Neuronal stem cell (in vitro differentiated cells): ENCODE measurements around the gene MLX.

Source experiments
- DNase-seq: peaks from one replicate; pipeline ENCODE4 v3.0.0-alpha.2; 2013; ENCODE audit warnings: low spot score
- H2AFZ ChIP-seq: one replicate; pipeline ENCODE4 v1.6.1; 2013; ENCODE audit warnings: mild to moderate bottlenecking, low read length, inconsistent platforms
- H2AK5ac ChIP-seq: 2 replicates; pipeline ENCODE4 v1.6.1; 2013; ENCODE audit warnings: low read depth, mild to moderate bottlenecking, inconsistent platforms, low read length, moderate library complexity, mixed read lengths
- H2BK120ac ChIP-seq: 2 replicates; pipeline ENCODE4 v1.6.1; 2013; ENCODE audit warnings: low read depth, mild to moderate bottlenecking, inconsistent platforms, low read length, moderate library complexity, mixed read lengths
- H2BK12ac ChIP-seq: one replicate; pipeline ENCODE4 v1.6.1; 2013; ENCODE audit warnings: low read length, inconsistent platforms
- H2BK15ac ChIP-seq: 2 replicates; pipeline ENCODE4 v1.6.1; 2013; ENCODE audit warnings: mild to moderate bottlenecking, low read length, inconsistent platforms, mixed read lengths
- H2BK5ac ChIP-seq: one replicate; pipeline ENCODE4 v1.6.1; 2013; ENCODE audit warnings: inconsistent platforms, mild to moderate bottlenecking, low read length, moderate library complexity
- H3K14ac ChIP-seq: one replicate; pipeline ENCODE4 v1.6.1; 2013; ENCODE audit warnings: low read length, inconsistent platforms
- H3K18ac ChIP-seq: 2 replicates; pipeline ENCODE4 v1.6.1; 2013; ENCODE audit warnings: low read length, inconsistent platforms
- H3K23ac ChIP-seq: 2 replicates; pipeline ENCODE4 v1.6.1; 2013; ENCODE audit warnings: low read depth, mild to moderate bottlenecking, mixed read lengths, low read length, inconsistent platforms; ENCODE audit not compliant: poor library complexity
- H3K27ac ChIP-seq: replicated peaks from 3 replicates; pipeline ENCODE4 v1.5.1; 2013; ENCODE audit warnings: low read length, inconsistent platforms
- H3K27me3 ChIP-seq, 3 experiments: 2 replicates each; pipeline ENCODE4 v1.6.1; 2013; ENCODE audit warnings: low read length in 3 of 3, mild to moderate bottlenecking in 2 of 3, inconsistent platforms in 1 of 3, low read depth in 1 of 3, mixed read lengths in 1 of 3, moderate library complexity in 1 of 3; ENCODE audit not compliant: control insufficient read depth in 3 of 3, insufficient read depth in 3 of 3
- H3K36me3 ChIP-seq, 2 donors: replicated peaks in 1 of 2; 2 replicates each; pipeline ENCODE4 v1.6.1; 2013; ENCODE audit warnings: low read length in 2 of 2; ENCODE audit not compliant: control insufficient read depth in 2 of 2, insufficient read depth in 2 of 2
- H3K4ac ChIP-seq: 2 replicates; pipeline ENCODE4 v1.6.1; 2013; ENCODE audit warnings: inconsistent platforms, mild to moderate bottlenecking, low read length, moderate library complexity
- H3K4me1 ChIP-seq, 2 donors: 1 replicate in 1 of 2; 2 replicates in 1 of 2; pipeline ENCODE4 v1.6.1; 2013; ENCODE audit warnings: low read length in 2 of 2, low read depth in 1 of 2; ENCODE audit not compliant: control insufficient read depth in 2 of 2, insufficient read depth in 1 of 2
- H3K4me2 ChIP-seq: one replicate; pipeline ENCODE4 v1.6.1; 2013; ENCODE audit warnings: mild to moderate bottlenecking, low read length, inconsistent platforms; ENCODE audit not compliant: insufficient read depth, poor library complexity, severe bottlenecking
- H3K4me3 ChIP-seq, 2 donors: 2 replicates each; pipeline ENCODE4 v1.5.1; 2013; ENCODE audit warnings: low read length in 2 of 2, mild to moderate bottlenecking in 2 of 2, inconsistent platforms in 1 of 2, moderate library complexity in 1 of 2
- H3K79me1 ChIP-seq: one replicate; pipeline ENCODE4 v1.6.1; 2013; ENCODE audit warnings: low read depth, mild to moderate bottlenecking, inconsistent platforms, low read length, moderate library complexity
- H3K9ac ChIP-seq: one replicate; pipeline ENCODE4 v1.6.1; 2013; ENCODE audit warnings: mild to moderate bottlenecking, low read depth, low read length, inconsistent platforms; ENCODE audit not compliant: poor library complexity
- H3K9me3 ChIP-seq, 2 donors: replicated peaks in 1 of 2; 2 replicates each; pipeline versions ENCODE3 to v1.6.1; 2013; ENCODE audit warnings: low read length in 2 of 2, mild to moderate bottlenecking in 2 of 2, inconsistent platforms in 1 of 2, low read depth in 1 of 2, mixed read lengths in 1 of 2, moderate library complexity in 1 of 2; ENCODE audit not compliant: control insufficient read depth in 2 of 2, insufficient read depth in 1 of 2
- H4K8ac ChIP-seq: one replicate; pipeline ENCODE4 v1.6.1; 2013; ENCODE audit warnings: low read depth, mild to moderate bottlenecking, inconsistent platforms, low read length, moderate library complexity
- H4K91ac ChIP-seq: one replicate; pipeline ENCODE4 v1.6.1; 2013; ENCODE audit warnings: low read length, low read depth, mild to moderate bottlenecking, inconsistent platforms; ENCODE audit not compliant: poor library complexity
- WGBS, 2 donors: extraction: QIAGEN DNeasy Blood & Tissue Kit; methylation state at CpG; one replicate each; pipeline ENCODE4 v1.1.7; 2013; ENCODE audit warnings: missing lambda C conversion rate in 2 of 2, mixed read lengths in 1 of 2; ENCODE audit not compliant: insufficient read length in 2 of 2, insufficient replicate concordance in 1 of 2; ENCODE audit errors: extremely low coverage in 2 of 2; 5-methylcytosine and 5-hydroxymethylcytosine counted together

Gene MLX

GRCh38 chr17:42564815-42565522 is 1.9 kb upstream of the MLX start:
- H2BK12ac ChIP-seq = no peak overlapping the region
- peak overlapping the region in 1 of 2 donors; percentile 10 for H3K4me3 ChIP-seq
- no peak overlapping the region for H3K18ac ChIP-seq
- no peak overlapping the region for H3K27ac ChIP-seq
- H3K4ac ChIP-seq = no peak overlapping the region
- peaks cover 15 to 16% of the 10 kb centered on the region in 2 donors for H3K4me1 ChIP-seq
- no peaks in the 10 kb centered on the region for H3K27me3 ChIP-seq
- no peak overlapping the region for H2AK5ac ChIP-seq
- H2BK5ac ChIP-seq = no peak overlapping the region
- no peak overlapping the region for H4K8ac ChIP-seq
- H2AFZ ChIP-seq = no peak overlapping the region
- no peak overlapping the region for H3K23ac ChIP-seq
- H4K91ac ChIP-seq = no peak overlapping the region
- DNase-seq = no peak
- WGBS, 2 donors = no CpG with 5 or more reads among the region's 15 CpGs
- peaks cover 31 to 53% of the 10 kb centered on the region in 2 donors for H3K36me3 ChIP-seq
- H3K79me1 ChIP-seq = peaks cover 24% of the 10 kb centered on the region
- no peak overlapping the region for H3K4me2 ChIP-seq
- H3K14ac ChIP-seq = no peak overlapping the region
- H3K9ac ChIP-seq = no peak overlapping the region
- H2BK120ac ChIP-seq = no peak overlapping the region
- no peaks in the 10 kb centered on the region for H3K9me3 ChIP-seq
- no peak overlapping the region for H2BK15ac ChIP-seq

- H3K4me2 ChIP-seq = no peak overlapping the region
- H3K9ac ChIP-seq = peak overlapping the region; percentile 25
- peaks cover 34 to 59% of the 10 kb centered on the region in 2 donors for H3K36me3 ChIP-seq
- no peak overlapping the region for H3K27ac ChIP-seq
- H2AK5ac ChIP-seq = no peak overlapping the region
- no peaks in the 10 kb centered on the region for H3K27me3 ChIP-seq
- no peak overlapping the region for H2BK5ac ChIP-seq
- no CpG with 5 or more reads among the region's 16 CpGs for WGBS, 2 donors
- no peak for DNase-seq
- no peak overlapping the region for H3K4me3 ChIP-seq
- H3K18ac ChIP-seq = no peak overlapping the region
- H4K91ac ChIP-seq = no peak overlapping the region
- H2BK120ac ChIP-seq = no peak overlapping the region
- peaks cover 24% of the 10 kb centered on the region for H3K79me1 ChIP-seq
- H4K8ac ChIP-seq = no peak overlapping the region
- H3K14ac ChIP-seq = no peak overlapping the region
- H2BK15ac ChIP-seq = no peak overlapping the region
- no peak overlapping the region for H2AFZ ChIP-seq
- no peaks in the 10 kb centered on the region for H3K9me3 ChIP-seq
- peaks cover 15 to 16% of the 10 kb centered on the region in 2 donors for H3K4me1 ChIP-seq
- no peak overlapping the region for H2BK12ac ChIP-seq
- H3K23ac ChIP-seq = no peak overlapping the region
- no peak overlapping the region for H3K4ac ChIP-seq
Observed at GRCh38 chr17:42565523-42566214, 1.2 kb upstream of the MLX start.

DNA sequence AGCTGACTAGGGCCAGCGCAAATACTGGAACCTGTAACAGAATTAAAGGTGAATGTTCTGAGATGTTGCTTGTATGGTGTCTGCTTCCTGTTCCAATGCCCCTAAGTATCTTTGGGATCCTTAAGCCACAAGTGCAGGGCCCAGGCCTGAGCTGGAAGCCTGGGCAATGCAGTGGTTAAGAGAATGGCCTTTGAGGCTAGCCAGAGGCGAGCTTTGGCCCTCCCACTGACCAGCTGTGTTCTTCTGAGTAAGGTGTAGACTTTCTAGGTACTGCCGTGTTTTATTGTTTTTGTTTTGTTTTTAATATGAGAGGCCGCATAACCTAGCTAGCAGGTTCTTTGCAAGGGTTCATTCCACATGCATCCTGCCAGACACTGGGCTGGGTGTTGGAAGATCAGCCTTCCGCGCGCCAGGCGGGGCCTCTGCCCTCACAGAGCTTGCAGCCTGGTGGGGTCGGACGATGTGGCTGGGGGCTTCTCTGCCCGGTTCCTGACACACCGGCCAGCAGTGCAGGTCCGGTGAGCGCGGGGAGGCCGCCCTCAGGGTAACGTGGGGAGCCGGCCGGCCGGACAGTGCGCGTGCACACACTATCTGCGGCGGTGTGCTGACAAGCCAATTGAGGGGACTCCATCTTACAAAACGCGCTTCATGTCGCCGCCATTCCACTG is 551 bp upstream of the MLX start:
- peaks cover 15 to 16% of the 10 kb centered on the region in 2 donors for H3K4me1 ChIP-seq
- peak overlapping the region; percentile 82 for H3K4me2 ChIP-seq
- DNase-seq = no peak
- no peak overlapping the region for H2BK15ac ChIP-seq
- peak overlapping the region; percentile 94 for H3K9ac ChIP-seq
- H4K91ac ChIP-seq = no peak overlapping the region
- peak overlapping the region; percentile 60 for H3K27ac ChIP-seq
- H2AFZ ChIP-seq = peak overlapping the region; percentile 90
- peaks cover 35 to 66% of the 10 kb centered on the region in 2 donors for H3K36me3 ChIP-seq
- no peaks in the 10 kb centered on the region for H3K27me3 ChIP-seq
- H3K9me3 ChIP-seq = no peaks in the 10 kb centered on the region
- WGBS, 2 donors = no CpG with 5 or more reads among the region's 28 CpGs
- H3K4me3 ChIP-seq = peak overlapping the region; percentile 76 to 97
- peak overlapping the region; percentile 69 for H3K18ac ChIP-seq
- no peak overlapping the region for H2BK120ac ChIP-seq
- H4K8ac ChIP-seq = no peak overlapping the region
- H3K23ac ChIP-seq = peak overlapping the region; percentile 93
- H3K4ac ChIP-seq = no peak overlapping the region
- H2AK5ac ChIP-seq = peak overlapping the region; percentile 53
- peak overlapping the region; percentile 68 for H2BK5ac ChIP-seq
- no peak overlapping the region for H2BK12ac ChIP-seq
- H3K14ac ChIP-seq = peak overlapping the region; percentile 22
- H3K79me1 ChIP-seq = peaks cover 24% of the 10 kb centered on the region
